Tibial nerve (tissue), 4 donors: Measurements from ENCODE around the gene ARF1. TPM values are rescaled to one million over a fixed set of nuclear protein-coding genes. Genes with fewer than 3 reads are reported as not detected.

ENCODE experiments used
- DNase-seq, 2 donors: peaks; one replicate each; pipeline ENCODE4 v3.0.0-alpha.2; 2019; ENCODE audit warnings: low spot score in 2 of 2
- H3K27ac ChIP-seq, 4 donors: fragments of 200-600 bp; sonication (generic) in 3 of 4; one replicate each; pipeline ENCODE4 v1.5.1; 2017 to 2019; ENCODE audit warnings: mild to moderate bottlenecking in 1 of 4
- H3K27me3 ChIP-seq, 2 donors: fragments of 200-600 bp; sonication (generic) in 1 of 2; one replicate each; pipeline versions ENCODE4 v1.5.1 to v1.6.0; 2017 to 2019
- H3K36me3 ChIP-seq, 3 donors: fragments of 200-600 bp; sonication (generic); one replicate each; pipeline ENCODE4 v1.5.1; 2018 to 2019
- H3K4me1 ChIP-seq, 4 donors: fragments of 200-600 bp; sonication (generic) in 3 of 4; one replicate each; pipeline ENCODE4 v1.5.1; 2017 to 2019
- H3K4me3 ChIP-seq, 4 donors: fragments of 200-600 bp; sonication (generic) in 3 of 4; one replicate each; pipeline ENCODE4 v1.5.1; 2017 to 2019; ENCODE audit warnings: mild to moderate bottlenecking in 1 of 4, moderate library complexity in 1 of 4
- H3K9me3 ChIP-seq, 4 donors: fragments of 200-600 bp; sonication (generic) in 3 of 4; one replicate each; pipeline ENCODE4 v1.5.1; 2017 to 2019
- EP300 ChIP-seq, 2 donors: sonication (generic); formaldehyde crosslinking; IDR thresholded peaks; one replicate each; pipeline ENCODE4 v1.6.1; 2017; ENCODE audit warnings: antibody characterized with exemption in 2 of 2, mild to moderate bottlenecking in 1 of 2
- POLR2A ChIP-seq, 2 donors: fragments of 450-650 bp; IDR thresholded peaks; one replicate each; pipeline ENCODE4 v1.6.1; 2017; ENCODE audit warnings: antibody characterized with exemption in 2 of 2, mild to moderate bottlenecking in 2 of 2, moderate library complexity in 2 of 2
- WGBS, 2 donors: methylation state at CpG; one replicate each; pipeline ENCODE4 v1.1.5; 2018; 5-methylcytosine and 5-hydroxymethylcytosine counted together
- total RNA-seq, 4 donors: library from RNA; depleted of rRNA; stranded (reverse); fragments of >200 nt; gene quantifications; one replicate each; pipeline ENCODE4 v1.1.0, GENCODE V29; 2016
- TF ChIP-seq, protein P1 (sequence below), 5 experiments: fragments of 200-600 bp in 3 of 5; fragments of 450-650 bp in 2 of 5; sonication (generic) in 3 of 5; IDR thresholded peaks; one replicate each; pipeline ENCODE4 v1.5.1; 2016 to 2019; ENCODE audit warnings: antibody characterized with exemption in 5 of 5, mild to moderate bottlenecking in 3 of 5, moderate library complexity in 2 of 5

ARF1 gene
- total RNA-seq, 4 donors from 2014 or later: 251 to 311 (median 258) TPM

DNA sequence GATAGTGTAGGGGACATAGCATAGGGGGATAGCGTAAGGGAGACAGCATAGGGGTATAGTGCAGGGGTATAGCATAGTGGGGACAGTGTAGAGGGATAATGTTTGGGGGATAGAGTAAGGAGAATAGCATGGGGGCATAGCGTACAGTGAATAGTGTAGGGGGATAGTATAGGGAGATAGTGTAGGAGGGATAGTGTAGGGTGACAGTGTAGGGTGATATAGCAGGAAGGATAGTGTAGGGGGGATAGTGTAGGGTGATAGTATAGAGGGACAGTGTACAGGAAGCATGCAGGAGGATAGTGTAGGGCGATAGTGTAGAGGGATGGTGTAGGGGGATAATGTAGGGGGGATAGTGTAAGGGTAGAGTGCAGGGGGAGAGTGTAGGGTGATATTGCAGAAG, 11.7 kb upstream of the ARF1 start:
- H3K4me1 ChIP-seq: peaks cover 0 to 7% (median 0%) of the 10 kb centered on the region in 4 donors
- no peaks in the 10 kb centered on the region for H3K9me3 ChIP-seq
- no peak for DNase-seq
- H3K36me3 ChIP-seq: no peaks in the 10 kb centered on the region
- H3K27ac ChIP-seq: no peak overlapping the region
- WGBS, 2 donors: 71 to 78% methylated on average over 3 of the region's 3 CpGs
- no peak overlapping the region for H3K4me3 ChIP-seq
- TF ChIP-seq, protein P1, sequence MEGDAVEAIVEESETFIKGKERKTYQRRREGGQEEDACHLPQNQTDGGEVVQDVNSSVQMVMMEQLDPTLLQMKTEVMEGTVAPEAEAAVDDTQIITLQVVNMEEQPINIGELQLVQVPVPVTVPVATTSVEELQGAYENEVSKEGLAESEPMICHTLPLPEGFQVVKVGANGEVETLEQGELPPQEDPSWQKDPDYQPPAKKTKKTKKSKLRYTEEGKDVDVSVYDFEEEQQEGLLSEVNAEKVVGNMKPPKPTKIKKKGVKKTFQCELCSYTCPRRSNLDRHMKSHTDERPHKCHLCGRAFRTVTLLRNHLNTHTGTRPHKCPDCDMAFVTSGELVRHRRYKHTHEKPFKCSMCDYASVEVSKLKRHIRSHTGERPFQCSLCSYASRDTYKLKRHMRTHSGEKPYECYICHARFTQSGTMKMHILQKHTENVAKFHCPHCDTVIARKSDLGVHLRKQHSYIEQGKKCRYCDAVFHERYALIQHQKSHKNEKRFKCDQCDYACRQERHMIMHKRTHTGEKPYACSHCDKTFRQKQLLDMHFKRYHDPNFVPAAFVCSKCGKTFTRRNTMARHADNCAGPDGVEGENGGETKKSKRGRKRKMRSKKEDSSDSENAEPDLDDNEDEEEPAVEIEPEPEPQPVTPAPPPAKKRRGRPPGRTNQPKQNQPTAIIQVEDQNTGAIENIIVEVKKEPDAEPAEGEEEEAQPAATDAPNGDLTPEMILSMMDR (IDR thresholded peaks at IDR 0.05): no peak
- TF ChIP-seq POLR2A (IDR thresholded peaks at IDR 0.05) (no peak), EP300 (IDR thresholded peaks at IDR 0.05) (no peak)
- peaks cover 0 to 19% of the 10 kb centered on the region in 2 donors for H3K27me3 ChIP-seq

DNA sequence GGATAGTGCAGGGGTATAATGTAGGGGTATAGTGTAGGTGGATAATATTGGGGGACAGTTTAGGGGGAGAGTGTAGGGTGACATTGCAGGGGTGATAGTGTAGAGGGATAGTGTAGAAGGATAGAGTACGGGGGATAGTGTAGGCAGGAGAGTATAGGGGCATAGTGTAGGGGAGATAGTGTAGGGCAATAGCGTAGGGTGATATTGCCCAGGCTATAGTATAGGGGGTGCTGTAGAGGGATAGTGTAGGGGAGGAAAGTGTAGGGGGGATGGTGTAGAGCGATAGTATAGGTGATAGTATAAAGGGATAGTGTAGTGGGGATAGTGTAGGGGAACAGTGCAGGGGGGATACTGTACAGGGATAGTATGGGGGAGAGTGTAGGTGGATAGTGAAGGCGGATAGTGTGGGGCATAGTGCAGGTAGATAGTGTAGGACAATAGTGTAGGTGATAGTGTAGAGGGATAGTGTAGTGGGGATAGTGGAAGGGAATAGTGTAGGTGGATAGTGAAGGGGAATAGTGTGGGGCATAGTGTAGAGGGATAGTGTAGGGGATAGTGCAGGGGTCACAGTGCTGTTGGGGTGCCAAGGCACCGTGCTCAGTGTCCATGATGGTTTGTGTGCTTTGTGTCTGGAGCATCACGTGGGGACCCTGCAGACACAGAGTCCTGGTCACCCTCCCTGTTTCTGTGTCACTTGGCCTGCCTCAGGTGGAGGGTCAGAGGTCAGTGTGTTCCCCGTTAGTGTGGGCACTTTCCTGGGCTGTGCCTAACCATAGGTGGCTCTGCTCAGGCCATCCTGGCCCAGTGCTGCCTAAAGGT, 10.5 kb upstream of the ARF1 start:
- no peaks in the 10 kb centered on the region for H3K36me3 ChIP-seq
- H3K4me1 ChIP-seq: peaks cover 0 to 7% (median 0%) of the 10 kb centered on the region in 4 donors
- H3K9me3 ChIP-seq: no peaks in the 10 kb centered on the region
- H3K27me3 ChIP-seq: peaks cover 0 to 7% of the 10 kb centered on the region in 2 donors
- H3K27ac ChIP-seq: no peak overlapping the region
- no peak for TF ChIP-seq EP300 (IDR thresholded peaks at IDR 0.05)
- TF ChIP-seq, protein P1 (IDR thresholded peaks at IDR 0.05): no peak
- TF ChIP-seq POLR2A (IDR thresholded peaks at IDR 0.05): no peak
- 67 to 68% methylated on average over 7 of the region's 7 CpGs for WGBS, 2 donors
- DNase-seq: no peak
- no peak overlapping the region for H3K4me3 ChIP-seq

DNA sequence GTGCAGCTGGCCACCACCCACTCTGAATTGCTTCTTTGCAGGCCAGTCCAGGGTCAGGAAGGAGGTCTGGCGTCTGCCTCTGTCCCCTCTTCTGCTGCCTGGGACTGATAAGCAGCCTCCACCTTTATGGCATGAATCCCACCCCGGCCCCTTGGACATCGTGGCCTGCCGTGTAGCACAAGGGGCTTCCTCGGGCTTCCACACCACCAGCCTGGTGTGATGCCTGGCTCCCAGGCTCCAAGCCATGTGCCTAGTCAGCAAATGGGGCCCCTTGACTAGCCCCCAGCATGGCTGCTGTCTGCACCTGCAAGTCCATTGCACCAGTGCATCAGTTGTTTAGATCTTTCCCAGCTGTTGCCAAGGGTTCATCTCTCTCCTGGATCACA, 9.9 kb upstream of the ARF1 start:
- TF ChIP-seq EP300 (IDR thresholded peaks at IDR 0.05): no peak
- TF ChIP-seq, protein P1 (IDR thresholded peaks at IDR 0.05): no peak
- TF ChIP-seq POLR2A (IDR thresholded peaks at IDR 0.05): no peak
- H3K4me3 ChIP-seq: no peak overlapping the region
- H3K9me3 ChIP-seq: no peaks in the 10 kb centered on the region
- no peak for DNase-seq
- H3K36me3 ChIP-seq: no peaks in the 10 kb centered on the region
- H3K27ac ChIP-seq: no peak overlapping the region
- H3K27me3 ChIP-seq: peaks cover 0 to 1% of the 10 kb centered on the region in 2 donors
- 35% methylated on average over 2 to 5 of the region's 5 CpGs for WGBS, 2 donors
- peaks cover 0 to 7% (median 0%) of the 10 kb centered on the region in 4 donors for H3K4me1 ChIP-seq

DNA sequence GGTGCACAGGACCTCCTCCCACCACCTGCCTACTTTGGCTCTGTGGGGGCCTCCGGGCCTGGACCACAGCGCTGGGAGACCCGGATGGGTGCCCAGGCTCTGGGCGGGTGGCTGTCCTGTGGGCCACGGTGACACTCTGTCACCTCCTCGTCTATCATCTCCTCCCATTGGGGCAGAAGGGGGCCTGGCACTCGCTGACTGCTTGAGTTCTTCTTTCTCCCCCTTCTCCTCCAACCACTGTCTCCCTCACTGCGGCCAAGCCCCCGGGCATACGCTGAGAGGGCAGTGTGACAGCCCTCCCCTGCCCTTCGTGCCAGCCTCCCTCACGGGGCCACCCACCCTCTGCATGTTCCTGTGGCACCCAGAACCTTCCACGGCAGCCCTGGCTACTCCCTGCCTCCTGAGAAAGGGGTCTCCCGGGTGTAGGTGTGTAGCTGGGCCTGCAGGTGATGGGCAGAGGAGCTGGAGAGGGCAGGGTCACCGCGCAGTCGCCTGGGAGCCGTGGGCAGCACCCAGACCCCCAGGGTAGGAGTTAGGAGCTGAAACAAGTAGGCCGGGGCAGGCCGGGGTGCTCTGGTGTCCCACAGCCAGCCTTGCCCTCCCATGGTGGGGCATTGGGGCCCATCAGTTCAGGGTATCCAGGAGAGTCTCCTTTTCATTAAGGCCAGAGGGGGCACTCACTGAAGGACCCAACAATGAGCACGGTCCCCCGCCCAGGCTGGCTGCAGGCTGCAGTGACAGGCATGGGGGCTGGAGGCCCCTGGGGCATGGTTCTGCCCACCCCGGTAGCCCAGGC, 9.2 kb upstream of the ARF1 start:
- DNase-seq: no peak
- 58 to 60% methylated on average over 19 to 20 of the region's 23 CpGs for whole genome bisulfite sequencing, 2 donors
- no peak for TF ChIP-seq POLR2A (IDR thresholded peaks at IDR 0.05)
- TF ChIP-seq, protein P1 (IDR thresholded peaks at IDR 0.05): no peak
- no peak for TF ChIP-seq EP300 (IDR thresholded peaks at IDR 0.05)
- Histone ChIP-seq H3K27me3 (no peaks in the 10 kb centered on the region), H3K27ac (no peak overlapping the region), H3K4me1 (peaks cover 0 to 11% (median 0%) of the 10 kb centered on the region in 4 donors), H3K36me3 (no peaks in the 10 kb centered on the region), H3K4me3 (no peak overlapping the region), H3K9me3 (no peaks in the 10 kb centered on the region)
